ENCODE measurements around the gene TMEM39B. TPM values are rescaled to one million over a fixed set of nuclear protein-coding genes. Genes with fewer than 3 reads are reported as not detected.
"Not testable (repeated sequence)": the region's sequence is repeated elsewhere in the genome, so short reads cannot be mapped to it uniquely, and the experiment has no call there.

TMEM39B gene
- total and polyA plus RNA-seq, 2 donors (not counting 3 experiments of a cell fraction or from before 2014, with no cell fraction given), result 47.3 to 64.3 TPM

- POLR2A ChIA-PET, result interaction anchor here (1.0 kb wide), 1 partner anchor 26 kb away, joined by 3 read pairs; the partner anchor contains the start of gene KPNA6
- no peak overlapping the region for H3K27ac ChIP-seq (ENCODE audit: insufficient read depth, low read depth, low read length)
- dilution Hi-C loops (cut with MboI; ENCODE audit: extremely low pct_ligation_motif_present, low sequenced_read_pairs), result no loop called here
- BruUV-seq (replicated peaks), result no TSS peak
- H3K36me3 ChIP-seq (ENCODE audit: control insufficient read depth in 2 of 2, extremely low read depth in 1 of 2, insufficient read depth in 2 of 2, low read length in 2 of 2), result peaks cover 15 to 30% of the 10 kb centered on the region in 2 experiments
- no peaks in the 10 kb centered on the region for H4K20me1 ChIP-seq (replicated peaks; ENCODE audit: control insufficient read depth, extremely low read depth, insufficient read depth, low read length)
- peaks cover 5% of the 10 kb centered on the region for H3K79me2 ChIP-seq (ENCODE audit: control insufficient read depth, insufficient read depth, low read length)
- H3K4me3 ChIP-seq (replicated peaks in 1 of 3; ENCODE audit: insufficient read depth in 1 of 3, low read depth in 1 of 3, low read length in 3 of 3), result no peak overlapping the region
- H3K9me1 ChIP-seq (replicated peaks; ENCODE audit: control insufficient read depth, extremely low read depth, insufficient read depth, low read length), result no peaks in the 10 kb centered on the region
- H3K4me1 ChIP-seq (ENCODE audit: control insufficient read depth, extremely low read depth, insufficient read depth, low read length), result no peaks in the 10 kb centered on the region
- no peak overlapping the region for H3K9ac ChIP-seq (replicated peaks; ENCODE audit: extremely low read depth, insufficient read depth, low read length)
- FAIRE-seq (no peak), DNase-seq (ENCODE audit: low read depth, low spot score) (no peak)
- no peaks in the 10 kb centered on the region for H3K9me3 ChIP-seq (replicated peaks; ENCODE audit: control insufficient read depth, insufficient read depth, low read length)
- H2AFZ ChIP-seq (ENCODE audit: low read depth, low read length), result no peak overlapping the region
- CTCF ChIA-PET, result interaction anchor here (0.6 to 1.6 kb wide), 4 partner anchors 9 to 262 kb away, joined by 3 to 6 read pairs (median 4); partner anchors contain the start of genes KPNA6 and TMEM39B
- intact Hi-C loops (cut with micrococcal nuclease), result no loop called here
- TF ChIP-seq POLR2A (IDR thresholded peaks at IDR 0.05; ENCODE audit: low read depth, low read length), result no peak
- no peak for TF ChIP-seq GATA2 (IDR thresholded peaks at IDR 0.05; ENCODE audit: insufficient read depth, insufficient read length, low read depth, low read length)
- TF ChIP-seq MYC (IDR thresholded peaks at IDR 0.05; ENCODE audit: low read depth, low read length), result no peak
- TF ChIP-seq JUN (IDR thresholded peaks at IDR 0.05; ENCODE audit: borderline replicate concordance, insufficient read depth, insufficient read length, low read depth), result no peak
- no peak for TF ChIP-seq MAX (IDR thresholded peaks at IDR 0.05; ENCODE audit: insufficient read depth, insufficient read length)
- TF ChIP-seq POLR2AphosphoS5 (IDR thresholded peaks at IDR 0.05; ENCODE audit: insufficient read depth, low read depth, low read length), result no peak
- TF ChIP-seq CTCF (IDR thresholded peaks at IDR 0.05; ENCODE audit: extremely low read depth in 1 of 2, insufficient read depth in 1 of 2, low read depth in 1 of 2, low read length in 2 of 2), result no peak
- TF ChIP-seq EZH2 (IDR thresholded peaks at IDR 0.05; ENCODE audit: borderline replicate concordance, low read depth, low read length, severe bottlenecking), result no peak
- TF ChIP-seq FOS (IDR thresholded peaks at IDR 0.05; ENCODE audit: borderline replicate concordance, insufficient read depth, low read length), result no peak
- no peak overlapping the region for H3K4me2 ChIP-seq (ENCODE audit: insufficient read depth, low read length)
- no peaks in the 10 kb centered on the region for H3K27me3 ChIP-seq (ENCODE audit: control insufficient read depth in 2 of 2, insufficient read depth in 2 of 2, low read length in 2 of 2)
Measured at GRCh38 chr1:32082022-32082421, 9.3 kb downstream of the TMEM39B start.

GRCh38 chr1:32086381-32086780 is 13.6 kb downstream of the TMEM39B start:
- H3K36me3 ChIP-seq (ENCODE audit: control insufficient read depth in 2 of 2, extremely low read depth in 1 of 2, insufficient read depth in 2 of 2, low read length in 2 of 2), result peaks cover 8 to 14% of the 10 kb centered on the region in 2 experiments
- H3K27me3 ChIP-seq (ENCODE audit: control insufficient read depth in 2 of 2, insufficient read depth in 2 of 2, low read length in 2 of 2); DNase-seq (ENCODE audit: low read depth, low spot score); H4K20me1 ChIP-seq (replicated peaks; ENCODE audit: control insufficient read depth, extremely low read depth, insufficient read depth, low read length); H3K4me2 ChIP-seq (ENCODE audit: insufficient read depth, low read length); H3K9me1 ChIP-seq (replicated peaks; ENCODE audit: control insufficient read depth, extremely low read depth, insufficient read depth, low read length); H3K79me2 ChIP-seq (ENCODE audit: control insufficient read depth, insufficient read depth, low read length); H3K27ac ChIP-seq (ENCODE audit: insufficient read depth, low read depth, low read length); H2AFZ ChIP-seq (ENCODE audit: low read depth, low read length); POLR2A ChIA-PET; H3K9me3 ChIP-seq (replicated peaks; ENCODE audit: control insufficient read depth, insufficient read depth, low read length); FAIRE-seq; H3K9ac ChIP-seq (replicated peaks; ENCODE audit: extremely low read depth, insufficient read depth, low read length); H3K4me1 ChIP-seq (ENCODE audit: control insufficient read depth, extremely low read depth, insufficient read depth, low read length); intact Hi-C loops (cut with micrococcal nuclease); dilution Hi-C loops (cut with MboI; ENCODE audit: extremely low pct_ligation_motif_present, low sequenced_read_pairs); BruUV-seq (replicated peaks); H3K4me3 ChIP-seq (replicated peaks in 1 of 3; ENCODE audit: insufficient read depth in 1 of 3, low read depth in 1 of 3, low read length in 3 of 3): not testable (repeated sequence)
- CTCF ChIA-PET, result interaction anchor here (0.6 to 1.3 kb wide), 4 partner anchors 21 to 136 kb away, joined by 3 to 4 read pairs (median 3); partner anchors contain the start of gene KPNA6
